H9 (cell line): ENCODE results near the gene SCEL. TPM values are rescaled to one million over a fixed set of nuclear protein-coding genes. Genes with fewer than 3 reads are reported as not detected.

Experiments
- DNase-seq: peaks from one replicate; pipeline ENCODE4 v3.0.0-alpha.2; 2017
- H2AFZ ChIP-seq: one replicate; pipeline ENCODE4 v1.6.1; 2013; ENCODE audit warnings: mild to moderate bottlenecking, low read length, control low read depth, moderate library complexity
- H2AK5ac ChIP-seq: 2 replicates; pipeline ENCODE4 v1.6.1; 2013; ENCODE audit warnings: low read length, control low read depth, mixed read lengths; ENCODE audit not compliant: insufficient read length
- H2BK120ac ChIP-seq: one replicate; pipeline ENCODE4 v1.6.1; 2013; ENCODE audit warnings: low read depth, mild to moderate bottlenecking, low read length, control low read depth, inconsistent platforms; ENCODE audit not compliant: poor library complexity, severe bottlenecking
- H2BK12ac ChIP-seq: 2 replicates; pipeline ENCODE4 v1.6.1; 2013; ENCODE audit warnings: low read length, control low read depth, mixed read lengths, low read depth; ENCODE audit not compliant: insufficient read length
- H2BK15ac ChIP-seq: 2 replicates; pipeline ENCODE4 v1.6.1; 2013; ENCODE audit warnings: low read depth, low read length, control low read depth
- H2BK20ac ChIP-seq: one replicate; pipeline ENCODE4 v1.6.1; 2013; ENCODE audit warnings: low read depth, mild to moderate bottlenecking, low read length, control low read depth, inconsistent platforms; ENCODE audit not compliant: poor library complexity, severe bottlenecking
- H2BK5ac ChIP-seq: 2 replicates; pipeline ENCODE4 v1.6.1; 2013; ENCODE audit warnings: low read length, control low read depth, mixed read lengths; ENCODE audit not compliant: insufficient read length
- H3K14ac ChIP-seq: 2 replicates; pipeline ENCODE4 v1.6.1; 2013; ENCODE audit warnings: low read length, control low read depth; ENCODE audit not compliant: insufficient read depth
- H3K18ac ChIP-seq: 2 replicates; pipeline ENCODE4 v1.6.1; 2013; ENCODE audit warnings: low read depth, mild to moderate bottlenecking, mixed read lengths, low read length, control low read depth; ENCODE audit not compliant: insufficient read length
- H3K23ac ChIP-seq: 2 replicates; pipeline ENCODE4 v1.6.1; 2013; ENCODE audit warnings: low read length, control low read depth, mixed read lengths, low read depth; ENCODE audit not compliant: insufficient read length
- H3K23me2 ChIP-seq: 2 replicates; pipeline ENCODE4 v1.6.1; 2013; ENCODE audit warnings: low read depth, mild to moderate bottlenecking, mixed read lengths, low read length, control low read depth; ENCODE audit not compliant: insufficient read length, poor library complexity, severe bottlenecking
- H3K27ac ChIP-seq: 2 replicates; pipeline ENCODE4 v1.5.1; 2013; ENCODE audit warnings: low read length, control low read depth, mixed read lengths, low read depth; ENCODE audit not compliant: insufficient read length
- H3K27me3 ChIP-seq: 2 replicates; pipeline ENCODE4 v1.6.1; 2013; ENCODE audit warnings: low read length, control low read depth, inconsistent platforms; ENCODE audit not compliant: insufficient read depth
- H3K4ac ChIP-seq: 2 replicates; pipeline ENCODE4 v1.6.1; 2013; ENCODE audit warnings: low read depth, mild to moderate bottlenecking, control low read depth, inconsistent platforms, low read length, moderate library complexity
- H3K4me1 ChIP-seq: 2 replicates; pipeline ENCODE4 v1.6.1; 2013; ENCODE audit warnings: low read length, control low read depth, inconsistent platforms; ENCODE audit not compliant: insufficient read depth
- H3K4me2 ChIP-seq: 2 replicates; pipeline ENCODE4 v1.6.1; 2013; ENCODE audit warnings: low read length, control low read depth, mixed read lengths; ENCODE audit not compliant: insufficient read length, insufficient read depth
- H3K56ac ChIP-seq: 2 replicates; pipeline ENCODE4 v1.6.1; 2013; ENCODE audit warnings: low read depth, mild to moderate bottlenecking, mixed read lengths, low read length, control low read depth; ENCODE audit not compliant: insufficient read length
- H3K79me1 ChIP-seq: 2 replicates; pipeline ENCODE4 v1.6.1; 2013; ENCODE audit warnings: low read depth, mild to moderate bottlenecking, moderate library complexity, low read length, control low read depth, inconsistent platforms; ENCODE audit not compliant: insufficient read depth, poor library complexity, severe bottlenecking
- H3K79me2 ChIP-seq: 2 replicates; pipeline ENCODE4 v1.6.1; 2013; ENCODE audit warnings: low read length, control low read depth, inconsistent platforms; ENCODE audit not compliant: insufficient read depth
- H3K9ac ChIP-seq: 2 replicates; pipeline ENCODE4 v1.6.1; 2013; ENCODE audit warnings: low read length, control low read depth, mixed read lengths; ENCODE audit not compliant: insufficient read length; ENCODE audit errors: extremely low read depth
- H3K9me3 ChIP-seq: one replicate; pipeline ENCODE4 v1.6.1; 2013; ENCODE audit warnings: low read depth, low read length, inconsistent platforms; ENCODE audit not compliant: control insufficient read depth
- H3T11ph ChIP-seq: one replicate; pipeline ENCODE4 v1.6.1; 2013; ENCODE audit warnings: mild to moderate bottlenecking, low read length, control low read depth, inconsistent platforms
- H4K20me1 ChIP-seq: one replicate; pipeline ENCODE4 v1.6.1; 2013; ENCODE audit not compliant: control insufficient read depth, insufficient read length, insufficient read depth
- H4K5ac ChIP-seq: 2 replicates; pipeline ENCODE4 v1.6.1; 2013; ENCODE audit warnings: low read depth, mild to moderate bottlenecking, mixed read lengths, low read length, control low read depth; ENCODE audit not compliant: insufficient read length
- H4K8ac ChIP-seq: replicated peaks from 2 replicates; pipeline ENCODE4 v1.6.1; 2013; ENCODE audit warnings: low read length, control low read depth, mixed read lengths, low read depth; ENCODE audit not compliant: insufficient read length
- H4K91ac ChIP-seq: 2 replicates; pipeline ENCODE4 v1.6.1; 2013; ENCODE audit warnings: low read depth, mild to moderate bottlenecking, moderate library complexity, mixed read lengths, low read length, control low read depth; ENCODE audit not compliant: insufficient read length
- H3K27ac Mint-ChIP-seq, 3 experiments: 2 replicates in 2 of 3; 3 replicates in 1 of 3; pipeline ENCODE4 v1.8.0; 2020 to 2021; ENCODE audit warnings: mixed read lengths in 3 of 3, mild to moderate bottlenecking in 1 of 3, moderate library complexity in 1 of 3
- H3K27me3 Mint-ChIP-seq: 2 replicates; pipeline ENCODE4 v1.8.0; 2021; ENCODE audit warnings: low read depth, mild to moderate bottlenecking, moderate library complexity, mixed read lengths
- H3K36me3 Mint-ChIP-seq, 3 experiments: 2 replicates in 2 of 3; 3 replicates in 1 of 3; pipeline ENCODE4 v1.8.0; 2020 to 2021; ENCODE audit warnings: low read depth in 3 of 3, mixed read lengths in 3 of 3; ENCODE audit not compliant: insufficient read depth in 1 of 3
- H3K4me1 Mint-ChIP-seq, 2 experiments: 2 replicates each; pipeline ENCODE4 v1.8.0; 2020; ENCODE audit warnings: mixed read lengths in 2 of 2
- H3K4me3 Mint-ChIP-seq, 2 experiments: 2 replicates in 1 of 2; 3 replicates in 1 of 2; pipeline ENCODE4 v1.8.0; 2020 to 2021; ENCODE audit warnings: mild to moderate bottlenecking in 2 of 2, mixed read lengths in 2 of 2, moderate library complexity in 1 of 2
- H3K9me3 Mint-ChIP-seq, 2 experiments: 2 replicates in 1 of 2; 3 replicates in 1 of 2; pipeline ENCODE4 v1.8.0; 2020; ENCODE audit warnings: mild to moderate bottlenecking in 2 of 2, mixed read lengths in 2 of 2, moderate library complexity in 1 of 2
- WGBS: extraction: QIAGEN DNeasy Blood & Tissue Kit; methylation state at CpG from one replicate; pipeline ENCODE4 v1.1.7; 2013; ENCODE audit warnings: missing lambda C conversion rate, low lambda C conversion rate, mixed read lengths; ENCODE audit not compliant: insufficient read length; ENCODE audit errors: extremely low coverage; 5-methylcytosine and 5-hydroxymethylcytosine counted together
- total RNA-seq: library from RNA; stranded (reverse); gene quantifications from 2 replicates; pipeline ENCODE4 v1.2.1, GENCODE V29; 2021
- TF ChIP-seq, protein P1 (sequence below): fragments of 200-600 bp; sonication (generic); conservative IDR thresholded peaks from 3 replicates; pipeline ENCODE4 v1.8.0; 2021; ENCODE audit warnings: antibody characterized with exemption, mild to moderate bottlenecking

The SCEL gene
- total RNA-seq, 1 experiment from 2014 or later = not detected

DNA sequence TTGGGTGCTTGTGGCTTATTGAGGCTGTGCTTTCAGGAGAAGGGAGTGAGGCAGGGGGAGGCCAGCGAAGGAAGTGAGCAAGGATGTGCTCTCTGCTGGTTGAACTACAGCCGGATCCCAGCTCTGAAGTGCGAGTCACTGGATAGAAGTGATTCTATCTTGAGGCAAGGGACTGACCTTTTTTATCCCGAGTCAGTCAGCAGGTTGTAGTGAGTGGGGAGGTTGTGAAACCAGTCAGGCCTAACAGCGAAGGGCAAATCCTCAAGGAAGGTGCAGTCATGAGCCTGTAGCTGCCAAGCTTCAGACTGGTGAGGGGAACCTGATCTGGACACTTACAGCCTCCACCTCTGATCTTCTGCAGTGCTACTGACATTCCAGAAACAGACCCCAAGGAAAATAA, 18.6 kb downstream of the SCEL start:
- peak overlapping the region in 1 of 3 experiments; percentile 59; a peak in 2 of 7 replicates for H3K27ac Mint-ChIP-seq
- Histone ChIP-seq H2BK5ac (no peak overlapping the region), H3T11ph (no peak overlapping the region), H2BK20ac (no peak overlapping the region), H4K91ac (no peak overlapping the region), H2BK12ac (no peak overlapping the region), H4K5ac (no peak overlapping the region), H3K23me2 (no peaks in the 10 kb centered on the region), H3K4ac (no peak overlapping the region), H3K9me3 (no peaks in the 10 kb centered on the region), H2BK120ac (no peak overlapping the region), H3K18ac (no peak overlapping the region), H4K20me1 (no peaks in the 10 kb centered on the region), H3K14ac (no peak overlapping the region), H3K79me1 (no peaks in the 10 kb centered on the region), H2AK5ac (no peak overlapping the region), H3K4me1 (no peaks in the 10 kb centered on the region), H2AFZ (no peak overlapping the region), H3K9ac (no peak overlapping the region), H3K79me2 (no peaks in the 10 kb centered on the region), H3K56ac (no peak overlapping the region), H4K8ac (no peak overlapping the region), H3K27me3 (no peaks in the 10 kb centered on the region), H3K27ac (no peak overlapping the region), H2BK15ac (no peak overlapping the region), H3K23ac (no peak overlapping the region), H3K4me2 (no peak overlapping the region)
- TF ChIP-seq, protein P1, sequence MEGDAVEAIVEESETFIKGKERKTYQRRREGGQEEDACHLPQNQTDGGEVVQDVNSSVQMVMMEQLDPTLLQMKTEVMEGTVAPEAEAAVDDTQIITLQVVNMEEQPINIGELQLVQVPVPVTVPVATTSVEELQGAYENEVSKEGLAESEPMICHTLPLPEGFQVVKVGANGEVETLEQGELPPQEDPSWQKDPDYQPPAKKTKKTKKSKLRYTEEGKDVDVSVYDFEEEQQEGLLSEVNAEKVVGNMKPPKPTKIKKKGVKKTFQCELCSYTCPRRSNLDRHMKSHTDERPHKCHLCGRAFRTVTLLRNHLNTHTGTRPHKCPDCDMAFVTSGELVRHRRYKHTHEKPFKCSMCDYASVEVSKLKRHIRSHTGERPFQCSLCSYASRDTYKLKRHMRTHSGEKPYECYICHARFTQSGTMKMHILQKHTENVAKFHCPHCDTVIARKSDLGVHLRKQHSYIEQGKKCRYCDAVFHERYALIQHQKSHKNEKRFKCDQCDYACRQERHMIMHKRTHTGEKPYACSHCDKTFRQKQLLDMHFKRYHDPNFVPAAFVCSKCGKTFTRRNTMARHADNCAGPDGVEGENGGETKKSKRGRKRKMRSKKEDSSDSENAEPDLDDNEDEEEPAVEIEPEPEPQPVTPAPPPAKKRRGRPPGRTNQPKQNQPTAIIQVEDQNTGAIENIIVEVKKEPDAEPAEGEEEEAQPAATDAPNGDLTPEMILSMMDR = no peak
- H3K4me1 Mint-ChIP-seq = no peaks in the 10 kb centered on the region
- no peaks in the 10 kb centered on the region for H3K36me3 Mint-ChIP-seq
- H3K9me3 Mint-ChIP-seq = no peaks in the 10 kb centered on the region
- no CpG with 5 or more reads among the region's 5 CpGs for WGBS
- no peak for DNase-seq
- no peak overlapping the region for H3K4me3 Mint-ChIP-seq
- H3K27me3 Mint-ChIP-seq = no peaks in the 10 kb centered on the region
